HL-60 (cell line): ENCODE data around the gene CTNNA2.

Source experiments
- CTCF ChIP-seq: IDR thresholded peaks from one replicate; pipeline ENCODE4 v1.5.1; 2011; ENCODE audit warnings: low read length, control low read depth, inconsistent platforms; ENCODE audit not compliant: insufficient read depth
- POLR2AphosphoS5 ChIP-seq: IDR thresholded peaks from 2 replicates; pipeline ENCODE4 v1.6.1; 2012; ENCODE audit warnings: low read depth
- REST ChIP-seq: IDR thresholded peaks from 2 replicates; pipeline ENCODE4 v1.6.1; 2012; ENCODE audit warnings: low read depth; ENCODE audit not compliant: insufficient replicate concordance

- TF ChIP-seq CTCF = no peak
- TF ChIP-seq POLR2AphosphoS5 = no peak
- no peak for TF ChIP-seq REST
Observed at GRCh38 chr2:80186262-80186661, 673.4 kb downstream of the CTNNA2 start.
